Measurements from ENCODE around the gene CYSLTR2. TPM values are rescaled to one million over a fixed set of nuclear protein-coding genes. Genes with fewer than 3 reads are reported as not detected.
"Not testable (repeated sequence)": the region's sequence is repeated elsewhere in the genome, so short reads cannot be mapped to it uniquely, and the experiment has no call there.

CYSLTR2 gene
- total RNA-seq, 4 donors from 2014 or later: 0.80 to 1.2 (median 0.83) TPM; not detected in 1

DNA sequence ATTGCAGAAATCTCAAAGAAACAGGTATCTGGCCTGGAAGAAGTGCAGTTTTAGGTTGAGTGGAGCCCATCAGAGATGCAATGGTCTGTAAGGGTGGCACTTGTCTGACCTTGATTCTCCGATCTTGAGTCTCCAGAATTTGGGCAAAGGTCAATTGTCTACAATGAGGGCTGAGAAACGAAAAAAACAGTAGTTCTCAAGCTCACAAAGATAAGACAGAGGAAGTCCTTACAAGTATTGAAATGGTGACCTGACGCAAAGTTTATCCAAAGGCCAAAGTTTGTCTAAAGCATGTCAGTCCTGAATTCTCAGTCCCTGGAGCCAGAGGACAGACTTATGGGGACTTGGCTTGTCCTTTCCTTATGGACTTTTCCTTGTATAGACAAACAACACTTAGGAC is 40.3 kb downstream of the CYSLTR2 start:
- no peaks in the 10 kb centered on the region for H3K27me3 ChIP-seq
- no peaks in the 10 kb centered on the region for H3K36me3 ChIP-seq
- no peak overlapping the region for H3K27ac ChIP-seq
- H3K4me3 ChIP-seq: no peak overlapping the region
- DNase-seq: no peak
- H3K4me1 ChIP-seq: no peaks in the 10 kb centered on the region
- TF ChIP-seq POLR2A (IDR thresholded peaks at IDR 0.05): no peak
- H3K9me3 ChIP-seq: no peaks in the 10 kb centered on the region

GRCh38 chr13:48695776-48696175 is 42.0 kb downstream of the CYSLTR2 start:
- H3K9me3 ChIP-seq: no peaks in the 10 kb centered on the region
- H3K27me3 ChIP-seq: no peaks in the 10 kb centered on the region
- no peaks in the 10 kb centered on the region for H3K4me1 ChIP-seq
- H3K27ac ChIP-seq: no peak overlapping the region
- DNase-seq: no peak
- TF ChIP-seq POLR2A (IDR thresholded peaks at IDR 0.05) (no peak), CTCF (IDR thresholded peaks at IDR 0.05) (no peak)
- H3K4me3 ChIP-seq: no peak overlapping the region
- no peaks in the 10 kb centered on the region for H3K36me3 ChIP-seq

DNA sequence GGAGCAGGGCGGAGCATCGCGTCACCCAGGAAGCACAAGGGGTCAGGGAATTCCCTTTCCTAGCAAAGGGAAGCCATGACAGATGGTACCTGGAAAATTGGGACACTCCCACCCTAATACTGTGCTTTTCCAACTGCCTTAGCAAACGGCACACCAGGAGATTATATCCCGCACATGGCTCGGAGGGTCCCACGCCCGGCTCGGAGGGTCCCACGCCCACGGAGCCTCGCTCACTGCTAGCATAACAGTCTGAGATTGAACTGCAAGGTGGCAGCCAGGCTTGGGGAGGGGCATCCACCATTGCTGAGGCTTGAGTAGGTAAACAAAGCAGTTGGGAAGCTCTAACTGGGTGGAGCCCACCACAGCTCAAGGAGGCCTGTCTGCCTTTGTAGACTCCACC is 42.9 kb downstream of the CYSLTR2 start:
- not testable (repeated sequence) for H3K36me3 ChIP-seq, H3K4me3 ChIP-seq, H3K4me1 ChIP-seq, H3K27ac ChIP-seq, H3K27me3 ChIP-seq, H3K9me3 ChIP-seq, DNase-seq

DNA sequence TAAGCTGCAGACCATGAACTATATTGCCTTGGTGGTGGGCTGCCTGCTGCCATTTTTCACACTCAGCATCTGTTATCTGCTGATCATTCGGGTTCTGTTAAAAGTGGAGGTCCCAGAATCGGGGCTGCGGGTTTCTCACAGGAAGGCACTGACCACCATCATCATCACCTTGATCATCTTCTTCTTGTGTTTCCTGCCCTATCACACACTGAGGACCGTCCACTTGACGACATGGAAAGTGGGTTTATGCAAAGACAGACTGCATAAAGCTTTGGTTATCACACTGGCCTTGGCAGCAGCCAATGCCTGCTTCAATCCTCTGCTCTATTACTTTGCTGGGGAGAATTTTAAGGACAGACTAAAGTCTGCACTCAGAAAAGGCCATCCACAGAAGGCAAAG is 53.7 kb downstream of the CYSLTR2 start:
- Histone ChIP-seq H3K4me1 (no peaks in the 10 kb centered on the region), H3K27me3 (no peaks in the 10 kb centered on the region), H3K9me3 (no peaks in the 10 kb centered on the region), H3K36me3 (no peaks in the 10 kb centered on the region), H3K27ac (no peak overlapping the region), H3K4me3 (no peak overlapping the region)
- TF ChIP-seq CTCF (IDR thresholded peaks at IDR 0.05) (no peak), POLR2A (IDR thresholded peaks at IDR 0.05) (no peak)
- no peak for DNase-seq

DNA sequence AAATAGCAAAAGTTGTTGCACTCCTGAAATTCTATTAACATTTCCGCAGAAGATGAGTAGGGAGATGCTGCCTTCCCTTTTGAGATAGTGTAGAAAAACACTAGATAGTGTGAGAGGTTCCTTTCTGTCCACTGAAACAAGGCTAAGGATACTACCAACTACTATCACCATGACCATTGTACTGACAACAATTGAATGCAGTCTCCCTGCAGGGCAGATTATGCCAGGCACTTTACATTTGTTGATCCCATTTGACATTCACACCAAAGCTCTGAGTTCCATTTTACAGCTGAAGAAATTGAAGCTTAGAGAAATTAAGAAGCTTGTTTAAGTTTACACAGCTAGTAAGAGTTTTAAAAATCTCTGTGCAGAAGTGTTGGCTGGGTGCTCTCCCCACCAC is 55.0 kb downstream of the CYSLTR2 start:
- no peaks in the 10 kb centered on the region for H3K36me3 ChIP-seq
- DNase-seq: no peak
- H3K27me3 ChIP-seq: no peaks in the 10 kb centered on the region
- H3K4me1 ChIP-seq: no peaks in the 10 kb centered on the region
- no peak overlapping the region for H3K27ac ChIP-seq
- no peak for TF ChIP-seq POLR2A (IDR thresholded peaks at IDR 0.05)
- no peak for TF ChIP-seq CTCF (IDR thresholded peaks at IDR 0.05)
- no peak overlapping the region for H3K4me3 ChIP-seq
- H3K9me3 ChIP-seq: no peaks in the 10 kb centered on the region

- Histone ChIP-seq H3K36me3 (no peaks in the 10 kb centered on the region), H3K27ac (no peak overlapping the region), H3K9me3 (no peaks in the 10 kb centered on the region), H3K4me3 (no peak overlapping the region), H3K4me1 (no peaks in the 10 kb centered on the region), H3K27me3 (no peaks in the 10 kb centered on the region)
- no peak for DNase-seq
- no peak for TF ChIP-seq CTCF (IDR thresholded peaks at IDR 0.05)
These were observed 55.5 kb downstream of the CYSLTR2 start for GRCh38 chr13:48709213-48709612.

DNA sequence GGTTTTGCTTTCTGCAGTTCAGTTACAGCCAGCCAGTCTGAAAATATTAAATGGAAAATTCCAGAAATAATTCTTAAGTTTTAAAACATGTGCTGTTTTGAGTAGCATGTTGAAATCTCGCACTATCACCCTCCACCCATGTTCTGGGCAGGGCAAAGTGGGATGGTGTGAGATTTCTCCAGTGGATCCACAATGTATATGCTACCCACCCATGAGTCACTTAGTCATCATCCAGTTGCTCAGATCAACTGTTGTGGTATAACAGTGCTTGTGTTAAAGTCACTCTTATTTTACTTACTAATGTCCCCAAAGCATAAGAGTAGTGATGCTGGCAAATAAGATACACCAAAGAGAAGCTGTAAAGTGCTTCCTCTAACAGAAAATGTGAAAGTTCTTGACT is 56.4 kb downstream of the CYSLTR2 start:
- H3K36me3 ChIP-seq: no peaks in the 10 kb centered on the region
- no peak overlapping the region for H3K27ac ChIP-seq

More for the DNA sequence above, 56.4 kb downstream of the CYSLTR2 start:
- H3K4me3 ChIP-seq: no peak overlapping the region
- no peaks in the 10 kb centered on the region for H3K4me1 ChIP-seq
- no peaks in the 10 kb centered on the region for H3K9me3 ChIP-seq
- H3K27me3 ChIP-seq: no peaks in the 10 kb centered on the region
- TF ChIP-seq CTCF (IDR thresholded peaks at IDR 0.05): no peak
- no peak for TF ChIP-seq POLR2A (IDR thresholded peaks at IDR 0.05)
- DNase-seq: no peak
